K562 (cell line): ENCODE measurements around the gene RPH3AL.

Experiments
- BCLAF1 ChIP-seq, 2 experiments: fragments of 450-650 bp in 1 of 2; IDR thresholded peaks; 2 replicates each; pipeline ENCODE4 v1.6.1; 2011 to 2017; ENCODE audit warnings: low read depth in 2 of 2, antibody characterized with exemption in 1 of 2, borderline replicate concordance in 1 of 2, low read length in 1 of 2, mild to moderate bottlenecking in 1 of 2, mixed read lengths in 1 of 2; ENCODE audit not compliant: control insufficient read depth in 1 of 2
- BRD4 ChIP-seq: fragments of 200-600 bp; sonication (generic); IDR thresholded peaks from 2 replicates; pipeline ENCODE4 v1.6.1; 2017; ENCODE audit warnings: inconsistent platforms
- CTCF ChIP-seq, 3 experiments: IDR thresholded peaks in 2 of 3; conservative IDR thresholded peaks in 1 of 3; 2 replicates each; pipeline ENCODE4 v1.5.1; 2011 to 2012; ENCODE audit warnings: low read length in 3 of 3, mild to moderate bottlenecking in 3 of 3, control low read depth in 2 of 3, improper control_type of control experiment in 1 of 3, inconsistent platforms in 1 of 3, low read depth in 1 of 3, mixed read lengths in 1 of 3, moderate library complexity in 1 of 3; ENCODE audit not compliant: insufficient read depth in 2 of 3
- EP300 ChIP-seq: IDR thresholded peaks from 2 replicates; pipeline ENCODE4 v1.6.1; 2012; ENCODE audit warnings: low read length, improper control_type of control experiment
- FOXA1 ChIP-seq: fragments of 450-650 bp; IDR thresholded peaks from 2 replicates; pipeline ENCODE4 v1.6.1; 2016; ENCODE audit warnings: mild to moderate bottlenecking, borderline replicate concordance
- FOXK2 ChIP-seq, 2 experiments: fragments of 450-650 bp; IDR thresholded peaks in 1 of 2; conservative IDR thresholded peaks in 1 of 2; 2 replicates each; pipeline ENCODE4 v1.6.1; 2016; ENCODE audit warnings: low read depth in 2 of 2, mild to moderate bottlenecking in 1 of 2
- GATAD2A ChIP-seq: fragments of 450-650 bp; IDR thresholded peaks from 2 replicates; pipeline ENCODE4 v1.6.1; 2017
- KLF13 ChIP-seq: fragments of 450-650 bp; IDR thresholded peaks from 2 replicates; pipeline ENCODE4 v1.6.1; 2016; ENCODE audit warnings: missing genetic modification characterization, low read depth, mild to moderate bottlenecking, missing compliant biosample characterization, moderate library complexity, borderline replicate concordance
- MAX ChIP-seq: sonication (generic); formaldehyde crosslinking; IDR thresholded peaks from 2 replicates; pipeline ENCODE4 v1.9.0; 2022; ENCODE audit warnings: mild to moderate bottlenecking, missing genetic modification reagents
- NFRKB ChIP-seq: fragments of 450-650 bp; IDR thresholded peaks from 2 replicates; pipeline ENCODE4 v1.6.1; 2016; ENCODE audit warnings: low read depth
- RREB1 ChIP-seq: fragments of 250-450 bp; sonication (Bioruptor Pico); IDR thresholded peaks from 2 replicates; pipeline ENCODE4 v1.4.0; 2020
- ZBTB1 ChIP-seq: sonication (generic); formaldehyde crosslinking; IDR thresholded peaks from 2 replicates; pipeline ENCODE4 v1.8.1; 2023; ENCODE audit warnings: missing genetic modification reagents, low read depth, mild to moderate bottlenecking, borderline replicate concordance

- TF ChIP-seq FOXA1 = no peak
- TF ChIP-seq GATAD2A = no peak
- no peak for TF ChIP-seq NFRKB
- TF ChIP-seq FOXK2 (conservative IDR thresholded peaks at IDR 0.05 in 1 of 2, IDR thresholded peaks at IDR 0.05 in 1 of 2; ENCODE audit: low read depth in 2 of 2) = no peak
- no peak for TF ChIP-seq CTCF (IDR thresholded peaks at IDR 0.05 in 2 of 3, conservative IDR thresholded peaks at IDR 0.05 in 1 of 3; ENCODE audit: insufficient read depth in 2 of 3, low read depth in 1 of 3, low read length in 3 of 3)
- TF ChIP-seq MAX (CRISPR knock-in tag) = no peak
- TF ChIP-seq KLF13 = no peak
- no peak for TF ChIP-seq ZBTB1 (CRISPR knock-in tag)
- no peak for TF ChIP-seq EP300
- no peak for TF ChIP-seq BCLAF1 (IDR thresholded peaks at IDR 0.05; ENCODE audit: borderline replicate concordance in 1 of 2, control insufficient read depth in 1 of 2, low read depth in 2 of 2, low read length in 1 of 2)
- TF ChIP-seq RREB1 (CRISPR knock-in tag) = no peak
- TF ChIP-seq BRD4 = no peak
Measured at GRCh38 chr17:197352-197751, 155.3 kb downstream of the RPH3AL start.
